Fibroblast of skin of left quadriceps (primary cell): ENCODE data around the gene MESP2.
A peak's percentile ranks its signal among the peaks of the same experiment; 100 is the strongest.
"Not testable (repeated sequence)": the region's sequence is repeated elsewhere in the genome, so short reads cannot be mapped to it uniquely, and the experiment has no call there.

Experiments
- DNase-seq, 2 experiments: peaks; one replicate each; pipeline ENCODE4 v3.0.0-alpha.2; 2013; ENCODE audit warnings: low read depth in 2 of 2

The MESP2 gene

GRCh38 chr15:89780601-89781000, 4.5 kb downstream of the MESP2 start:
- DNase-seq: no peak

GRCh38 chr15:89781055-89781454, 4.9 kb downstream of the MESP2 start:
- DNase-seq: no peak

GRCh38 chr15:89781891-89782618, 5.9 kb downstream of the MESP2 start:
- DNase-seq: no peak

GRCh38 chr15:89782619-89782950, 6.5 kb downstream of the MESP2 start:
- DNase-seq: not testable (repeated sequence)

GRCh38 chr15:89783111-89783860, 7.2 kb downstream of the MESP2 start:
- no peak for DNase-seq

- no peak for DNase-seq
These were observed 7.9 kb downstream of the MESP2 start for GRCh38 chr15:89783861-89784685.

- no peak for DNase-seq
These were observed 8.5 kb downstream of the MESP2 start for GRCh38 chr15:89784686-89784960.

- DNase-seq: no peak
These were observed 9.1 kb downstream of the MESP2 start for GRCh38 chr15:89785064-89785773.

GRCh38 chr15:89785774-89786140, 9.6 kb downstream of the MESP2 start:
- DNase-seq: peak; percentile 48 to 51

- no peak for DNase-seq
These were observed 11.8 kb downstream of the MESP2 start for GRCh38 chr15:89787944-89788343.

GRCh38 chr15:89788585-89788984, 12.5 kb downstream of the MESP2 start:
- DNase-seq: not testable (repeated sequence)

- DNase-seq: no peak
These were observed 14.1 kb downstream of the MESP2 start for GRCh38 chr15:89790206-89790605.

GRCh38 chr15:89790661-89791060, 14.5 kb downstream of the MESP2 start:
- DNase-seq: no peak

- DNase-seq: no peak
These were observed 16.1 kb downstream of the MESP2 start for GRCh38 chr15:89792106-89792805.

- no peak for DNase-seq
These were observed 18.6 kb downstream of the MESP2 start for GRCh38 chr15:89794627-89795241.

GRCh38 chr15:89795996-89796395, 19.9 kb downstream of the MESP2 start:
- no peak for DNase-seq

- DNase-seq: no peak
These were observed 21.6 kb downstream of the MESP2 start for GRCh38 chr15:89797678-89798201.

GRCh38 chr15:89799011-89799911, 23.1 kb downstream of the MESP2 start:
- no peak for DNase-seq

- DNase-seq: no peak
These were observed 23.9 kb downstream of the MESP2 start for GRCh38 chr15:89799918-89800498.
